ENCODE data around the gene RIMBP2. TPM values are rescaled to one million over a fixed set of nuclear protein-coding genes. Genes with fewer than 3 reads are reported as not detected.

RIMBP2 gene
- polyA plus RNA-seq, 1 donor = 46.5 TPM

GRCh38 chr12:130500835-130501330 is 215.2 kb downstream of the RIMBP2 start:
- DNase-seq = no peak

- no peak for DNase-seq
Observed at GRCh38 chr12:130499474-130499873, 216.6 kb downstream of the RIMBP2 start.

GRCh38 chr12:130498589-130499385 is 217.3 kb downstream of the RIMBP2 start:
- DNase-seq = no peak

GRCh38 chr12:130497991-130498390 is 218.1 kb downstream of the RIMBP2 start:
- no peak for DNase-seq

- DNase-seq = no peak
Observed at GRCh38 chr12:130497321-130497720, 218.8 kb downstream of the RIMBP2 start.

GRCh38 chr12:130496516-130497120 is 219.5 kb downstream of the RIMBP2 start:
- DNase-seq = no peak

DNA sequence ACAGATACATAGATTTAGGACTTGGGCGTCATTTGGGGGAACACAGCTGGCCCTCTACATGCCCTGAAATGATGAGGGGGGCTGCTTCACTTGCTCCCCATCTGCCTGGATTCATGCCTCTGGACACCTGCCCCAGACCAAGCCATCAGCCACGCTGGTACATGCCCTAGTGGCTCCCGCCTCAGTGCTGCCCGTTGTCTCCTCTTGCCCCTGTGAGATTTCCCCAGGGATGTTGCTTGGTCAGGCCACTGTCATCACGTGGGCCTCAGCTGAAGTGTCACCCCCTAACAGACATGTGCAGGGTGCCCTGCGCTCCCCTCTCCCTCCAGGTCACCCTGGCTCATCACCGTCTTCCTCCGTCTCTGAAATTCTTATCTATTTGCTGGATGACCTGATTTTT is 220.9 kb downstream of the RIMBP2 start:
- no peak for DNase-seq

- DNase-seq = no peak
Observed at GRCh38 chr12:130494736-130495135, 221.4 kb downstream of the RIMBP2 start.

- DNase-seq = no peak
Observed at GRCh38 chr12:130493951-130494350, 222.1 kb downstream of the RIMBP2 start.

- DNase-seq = no peak
Observed at GRCh38 chr12:130491421-130492357, 224.4 kb downstream of the RIMBP2 start.

DNA sequence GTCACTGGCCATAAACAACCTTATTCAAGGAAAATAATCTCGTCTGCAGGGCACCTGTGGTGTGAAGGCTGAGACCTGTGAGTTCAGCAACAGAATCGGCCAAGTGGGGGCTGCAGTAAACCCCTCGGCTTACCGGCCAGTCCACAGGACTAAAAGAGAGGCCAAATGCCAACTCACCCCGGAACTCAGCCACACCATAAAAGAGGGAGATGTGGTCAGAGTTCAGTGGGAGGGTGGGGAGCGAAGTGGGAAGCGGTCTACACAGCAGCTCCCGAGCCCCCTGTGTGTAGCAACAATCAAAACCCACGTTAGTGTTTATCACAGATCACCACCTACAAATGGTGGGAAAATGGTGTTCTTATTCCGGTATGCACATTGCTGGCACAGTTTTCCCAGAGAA is 225.4 kb downstream of the RIMBP2 start:
- DNase-seq = no peak

- DNase-seq = no peak
Observed at GRCh38 chr12:130489293-130489692, 226.8 kb downstream of the RIMBP2 start.

GRCh38 chr12:130488358-130488710 is 227.8 kb downstream of the RIMBP2 start:
- DNase-seq = no peak

GRCh38 chr12:130487636-130488357 is 228.3 kb downstream of the RIMBP2 start:
- no peak for DNase-seq

- DNase-seq = no peak
Observed at GRCh38 chr12:130486891-130487416, 229.1 kb downstream of the RIMBP2 start.

DNA sequence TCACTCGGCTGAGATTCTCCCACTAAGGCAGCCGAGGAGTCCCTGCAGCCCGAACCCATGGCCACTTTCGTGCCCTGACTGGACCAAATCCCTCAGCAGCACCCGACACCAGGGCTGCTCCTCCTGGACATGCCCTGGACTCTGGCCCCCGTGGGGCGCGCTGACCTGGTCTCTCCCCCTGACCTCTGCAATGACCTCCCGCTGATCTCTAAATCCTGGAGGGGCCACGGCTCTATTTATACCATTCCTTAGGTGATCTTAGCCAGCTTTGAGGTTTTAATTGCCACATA is 230.0 kb downstream of the RIMBP2 start:
- DNase-seq = no peak

DNA sequence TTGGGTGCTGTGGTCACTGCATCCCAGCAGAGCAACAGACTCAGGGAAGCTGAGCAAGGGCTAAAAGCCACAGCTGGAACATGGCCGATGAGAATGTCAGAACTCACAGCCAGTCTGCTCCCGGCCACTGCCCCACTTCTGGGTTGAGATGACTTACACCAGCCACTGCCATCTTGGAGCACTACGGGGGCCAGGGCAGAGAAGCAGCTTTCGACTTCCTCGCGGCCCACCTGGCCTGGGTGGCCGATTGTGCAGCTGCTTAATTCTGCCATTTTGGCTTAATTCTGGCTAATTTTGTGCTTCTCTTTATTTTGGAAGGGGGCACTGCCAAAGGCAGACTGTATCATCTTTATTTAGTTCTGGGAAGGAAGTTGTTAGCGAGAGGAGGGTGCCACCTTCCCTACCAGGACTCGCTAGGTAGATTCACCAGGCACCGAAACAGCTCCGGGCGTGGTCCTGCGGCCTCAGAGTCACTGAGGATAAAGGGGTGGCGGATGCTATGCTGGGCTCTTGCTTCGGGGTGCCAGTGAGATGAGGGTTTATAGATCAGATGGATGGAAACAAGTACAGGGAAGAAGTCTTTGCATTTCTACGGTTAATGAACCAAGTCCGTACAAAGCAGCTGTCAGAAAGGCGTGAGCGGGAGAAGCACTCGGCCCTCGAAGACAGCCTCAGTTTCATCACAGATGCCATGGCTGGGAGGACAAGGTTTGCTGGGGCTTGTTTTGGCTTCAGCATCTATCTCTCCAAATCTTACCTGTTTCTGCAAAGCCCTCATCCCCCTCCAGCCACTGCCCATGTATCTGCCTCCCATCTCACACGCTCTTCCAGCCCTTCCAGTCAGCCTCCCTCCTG is 230.6 kb downstream of the RIMBP2 start:
- no peak for DNase-seq

DNA sequence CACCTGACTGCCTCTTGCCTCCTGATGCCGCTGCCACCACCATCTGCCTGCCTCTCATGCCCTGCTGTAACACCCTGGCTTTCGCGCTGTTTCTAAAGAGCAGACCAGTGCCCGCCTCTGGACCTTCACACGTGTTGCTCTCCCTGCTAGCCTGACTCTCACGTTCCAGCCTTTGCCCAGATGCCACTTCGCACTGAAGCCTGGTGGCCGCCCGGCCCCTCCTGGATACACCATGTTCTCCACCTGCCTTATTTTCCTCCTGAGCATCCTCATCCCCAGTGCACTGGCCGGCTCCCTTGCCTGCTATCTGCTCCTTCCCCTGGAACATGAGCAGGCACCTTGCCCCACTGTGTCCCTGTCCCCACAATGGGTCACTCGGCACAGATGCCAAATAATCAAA is 231.9 kb downstream of the RIMBP2 start:
- DNase-seq = no peak

DNA sequence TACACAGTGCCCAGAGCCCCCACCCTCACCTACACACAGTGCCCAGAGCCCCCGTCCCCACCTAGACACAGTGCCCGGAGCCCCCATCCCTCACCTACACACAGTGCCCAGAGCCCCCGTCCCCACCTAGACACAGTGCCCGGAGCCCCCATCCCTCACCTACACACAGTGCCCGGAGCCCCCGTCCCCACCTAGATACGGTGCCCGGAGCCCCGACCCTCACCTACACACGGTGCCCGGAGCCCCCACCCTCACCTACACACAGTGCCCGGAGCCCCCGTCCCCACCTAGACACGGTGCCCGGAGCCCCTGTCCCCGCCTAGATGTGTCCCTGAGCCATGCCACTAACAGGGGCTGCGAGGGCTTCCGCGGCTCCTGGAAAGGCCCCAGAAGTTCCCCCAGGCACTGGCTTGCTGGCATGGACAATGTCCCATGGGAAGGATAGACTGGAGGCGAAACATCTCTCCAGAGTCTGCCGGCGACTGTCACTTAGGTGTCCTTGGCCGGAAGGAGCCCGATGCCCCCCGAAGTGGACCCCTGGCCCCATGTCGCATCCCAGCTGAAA is 232.4 kb downstream of the RIMBP2 start:
- no peak for DNase-seq

- no peak for DNase-seq
Observed at GRCh38 chr12:130482448-130482847, 233.7 kb downstream of the RIMBP2 start.
